A549 (cell line): ENCODE results near the gene RIOX2. TPM values are rescaled to one million over a fixed set of nuclear protein-coding genes. Genes with fewer than 3 reads are reported as not detected.

ENCODE experiments used
- ATAC-seq, 2 experiments: fragments of 200-7000 bp in 1 of 2; fragments of >200 bp in 1 of 2; cut with Nextera tagmentation in 1 of 2; cut with Tn5 transposase in 1 of 2; 3 replicates each; pipeline versions ENCODE4 v1.8.0 to v1.9.1; 2018 to 2020; ENCODE audit warnings: mild to moderate bottlenecking in 1 of 2, moderate library complexity in 1 of 2
- CTCF ChIA-PET: fragments of 300-600 bp; sonication (Branson Sonifier 250); formaldehyde crosslinking; extraction: SDS; loops from one replicate; lab custom pipeline; 2021; ENCODE audit warnings: antibody characterized with exemption, inconsistent platforms; lab: Yijun Ruan, JAX
- POLR2A ChIA-PET: fragments of 350-600 bp; formaldehyde crosslinking; extraction: SDS; loops from one replicate; lab custom pipeline; 2021; ENCODE audit warnings: antibody characterized with exemption, inconsistent platforms; lab: Yijun Ruan, JAX
- DNase-seq, 2 experiments: peaks; one replicate each; pipeline versions ENCODE4 v3.0.0 to v3.0.0-alpha.2; 2011 to 2016; ENCODE audit warnings: low read depth in 1 of 2, low spot score in 1 of 2
- FAIRE-seq: peaks from 2 replicates; lab custom pipeline; 2011; peaks lifted over from hg19 to GRCh38; lab: Jason Lieb, UNC
- H3K27ac ChIP-seq, 2 experiments: fragments of >200 bp; sonication (Bioruptor Twin); formaldehyde crosslinking; 3 replicates each; pipeline ENCODE4 v1.5.1; 2016 to 2017
- H3K4me1 ChIP-seq: fragments of >200 bp; sonication (Bioruptor Twin); formaldehyde crosslinking; 3 replicates; pipeline ENCODE4 v1.6.1; 2016
- H3K4me2 ChIP-seq: fragments of >200 bp; sonication (Bioruptor Twin); formaldehyde crosslinking; 3 replicates; pipeline ENCODE4 v1.6.1; 2016
- H3K4me3 ChIP-seq: fragments of >200 bp; sonication (Bioruptor Twin); formaldehyde crosslinking; 3 replicates; pipeline ENCODE4 v1.5.1; 2016
- H3K9me3 ChIP-seq: fragments of >200 bp; sonication (Bioruptor Twin); formaldehyde crosslinking; 3 replicates; pipeline ENCODE4 v1.6.1; 2016
- CEBPB ChIP-seq, 2 experiments: fragments of >200 bp in 1 of 2; sonication (Bioruptor Twin) in 1 of 2; formaldehyde crosslinking in 1 of 2; IDR thresholded peaks; 2 replicates each; pipeline ENCODE4 v1.6.1; 2012 to 2016
- CTCF ChIP-seq: fragments of >200 bp; sonication (Bioruptor Twin); formaldehyde crosslinking; IDR thresholded peaks from 3 replicates; pipeline ENCODE4 v1.5.1; 2016
- EHMT2 ChIP-seq: fragments of 200-600 bp; sonication (generic); IDR thresholded peaks from 2 replicates; pipeline ENCODE4 v1.6.1; 2016; ENCODE audit warnings: antibody characterized with exemption, low read depth, mild to moderate bottlenecking, moderate library complexity
- ELK1 ChIP-seq: fragments of 150-350 bp; IDR thresholded peaks from 2 replicates; pipeline ENCODE4 v1.6.1; 2014; ENCODE audit warnings: low read depth, mild to moderate bottlenecking, low read length
- GATA3 ChIP-seq: IDR thresholded peaks from 2 replicates; pipeline ENCODE4 v1.6.1; 2012; ENCODE audit warnings: borderline replicate concordance
- HEYL ChIP-seq: fragments of 250-450 bp; sonication (Bioruptor Pico); IDR thresholded peaks from 2 replicates; pipeline ENCODE4 v1.8.0; 2021; ENCODE audit warnings: mild to moderate bottlenecking, moderate library complexity
- HOXA7 ChIP-seq: fragments of 250-450 bp; sonication (Bioruptor Pico); IDR thresholded peaks from 2 replicates; pipeline ENCODE4 v1.5.0; 2020; ENCODE audit warnings: mild to moderate bottlenecking, moderate library complexity
- HOXB5 ChIP-seq: fragments of 250-450 bp; sonication (Bioruptor Pico); IDR thresholded peaks from 2 replicates; pipeline ENCODE4 v1.5.0; 2020; ENCODE audit warnings: mild to moderate bottlenecking, moderate library complexity
- JUN ChIP-seq, 2 experiments: fragments of >200 bp; sonication (Bioruptor Twin); formaldehyde crosslinking; IDR thresholded peaks; 2 replicates in 1 of 2; 3 replicates in 1 of 2; pipeline ENCODE4 v1.6.1; 2016 to 2017
- MAFK ChIP-seq: fragments of 450-650 bp; IDR thresholded peaks from 2 replicates; pipeline ENCODE4 v1.6.1; 2014; ENCODE audit not compliant: partially characterized antibody
- MAZ ChIP-seq: fragments of 150-350 bp; IDR thresholded peaks from 2 replicates; pipeline ENCODE4 v1.6.1; 2014; ENCODE audit warnings: antibody characterized with exemption, low read depth, low read length, borderline replicate concordance
- NFE2L2 ChIP-seq: fragments of 150-350 bp; conservative IDR thresholded peaks from 2 replicates; pipeline ENCODE4 v1.6.1; 2014; ENCODE audit warnings: low read length
- RCOR1 ChIP-seq: fragments of 150-350 bp; IDR thresholded peaks from 2 replicates; pipeline ENCODE4 v1.6.1; 2014; ENCODE audit warnings: antibody characterized with exemption, low read length, low read depth
- RNF2 ChIP-seq: fragments of 200-600 bp; sonication (generic); IDR thresholded peaks from 2 replicates; pipeline ENCODE4 v1.6.1; 2016; ENCODE audit warnings: low read depth, mild to moderate bottlenecking, antibody characterized with exemption, moderate library complexity, borderline replicate concordance
- SMC3 ChIP-seq: fragments of >200 bp; sonication (Bioruptor Twin); formaldehyde crosslinking; IDR thresholded peaks from 3 replicates; pipeline ENCODE4 v1.6.1; 2018; ENCODE audit warnings: inconsistent platforms
- TFCP2L1 ChIP-seq: fragments of 250-450 bp; sonication (Bioruptor Pico); IDR thresholded peaks from 2 replicates; pipeline ENCODE4 v1.5.0; 2021; ENCODE audit warnings: mild to moderate bottlenecking
- WGBS: methylation state at CpG from one replicate; pipeline ENCODE4 v1.1.6; 2017; ENCODE audit errors: missing lambda C conversion rate; 5-methylcytosine and 5-hydroxymethylcytosine counted together
- polyA plus RNA-seq, 4 experiments: library from polyadenylated mRNA; depleted of rRNA in 3 of 4; stranded (reverse); fragments of >200 nt; fragmentation: RNase III in 1 of 4; extraction: RNeasy Plus Mini Kit Qiagen cat#74134 plus additional on column Dnase treatment in 1 of 4; gene quantifications; 2 replicates in 3 of 4; 3 replicates in 1 of 4; pipeline ENCODE4 v1.2.3, GENCODE V29; 2011 to 2017
- TF ChIP-seq, protein P1 (sequence below): fragments of 250-450 bp; sonication (Bioruptor Pico); IDR thresholded peaks from 2 replicates; pipeline ENCODE4 v1.5.0; 2020; ENCODE audit warnings: low read depth, mild to moderate bottlenecking, moderate library complexity
- TF ChIP-seq, protein P2 (sequence below): fragments of >200 bp; sonication (Bioruptor Twin); formaldehyde crosslinking; IDR thresholded peaks from 2 replicates; pipeline ENCODE4 v1.6.1; 2016
- TF ChIP-seq, protein P3 (sequence below): IDR thresholded peaks from 2 replicates; pipeline ENCODE4 v1.6.1; 2012; ENCODE audit warnings: low read depth, borderline replicate concordance
- TF ChIP-seq, protein P4 (sequence below): fragments of 200-600 bp; sonication (generic); IDR thresholded peaks from 2 replicates; pipeline ENCODE4 v1.6.1; 2016; ENCODE audit warnings: antibody characterized with exemption, mild to moderate bottlenecking, moderate library complexity

Gene RIOX2
- polyA plus RNA-seq, 2 of the 4 experiments (the other 2 are of a cell fraction), result 34.1 to 49.6 TPM

- TF ChIP-seq, protein P1, sequence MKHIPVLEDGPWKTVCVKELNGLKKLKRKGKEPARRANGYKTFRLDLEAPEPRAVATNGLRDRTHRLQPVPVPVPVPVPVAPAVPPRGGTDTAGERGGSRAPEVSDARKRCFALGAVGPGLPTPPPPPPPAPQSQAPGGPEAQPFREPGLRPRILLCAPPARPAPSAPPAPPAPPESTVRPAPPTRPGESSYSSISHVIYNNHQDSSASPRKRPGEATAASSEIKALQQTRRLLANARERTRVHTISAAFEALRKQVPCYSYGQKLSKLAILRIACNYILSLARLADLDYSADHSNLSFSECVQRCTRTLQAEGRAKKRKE (CRISPR knock-in tag), result no peak
Observed at GRCh38 chr3:97979610-97980009, 7.4 kb upstream of the RIOX2 start (continued).

DNA sequence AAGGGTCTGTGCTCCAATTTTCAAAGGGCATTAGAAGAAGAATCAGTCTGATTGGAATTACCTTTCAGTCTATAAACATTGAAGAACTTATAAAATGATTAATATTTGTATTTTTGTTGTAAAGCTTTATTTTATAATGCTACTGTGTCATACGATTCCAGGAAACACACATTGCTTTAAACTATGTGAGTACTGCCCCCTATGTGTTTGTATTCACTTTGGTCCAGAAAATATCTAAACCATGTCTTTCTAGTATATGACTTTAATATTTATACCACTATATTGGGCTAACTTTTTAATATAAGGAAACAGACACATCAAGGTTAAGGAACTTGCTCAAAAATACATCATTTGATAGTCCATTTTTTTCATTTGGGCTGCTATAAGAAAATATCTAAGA is 3.2 kb upstream of the RIOX2 start:
- WGBS, result 76% methylated on average over 1 of the region's 1 CpG
- CTCF ChIA-PET, result interaction anchor here (1.0 to 1.6 kb wide), 2 partner anchors 10 kb away, joined by 3 read pairs; no protein-coding TSS in a partner anchor
- FAIRE-seq (no peak), DNase-seq (no peak), ATAC-seq (no peak)
- TF ChIP-seq HOXB5 (CRISPR knock-in tag), result no peak
- no peak for TF ChIP-seq RNF2
- TF ChIP-seq HOXA7, result no peak
- no peak for TF ChIP-seq RCOR1
- no peak for TF ChIP-seq JUN (IDR thresholded peaks at IDR 0.05)
- TF ChIP-seq, protein P2, sequence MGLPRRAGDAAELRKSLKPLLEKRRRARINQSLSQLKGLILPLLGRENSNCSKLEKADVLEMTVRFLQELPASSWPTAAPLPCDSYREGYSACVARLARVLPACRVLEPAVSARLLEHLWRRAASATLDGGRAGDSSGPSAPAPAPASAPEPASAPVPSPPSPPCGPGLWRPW, result no peak
- no peak for TF ChIP-seq MAFK
- TF ChIP-seq NFE2L2, result no peak
- TF ChIP-seq ELK1, result no peak
- TF ChIP-seq, protein P3, sequence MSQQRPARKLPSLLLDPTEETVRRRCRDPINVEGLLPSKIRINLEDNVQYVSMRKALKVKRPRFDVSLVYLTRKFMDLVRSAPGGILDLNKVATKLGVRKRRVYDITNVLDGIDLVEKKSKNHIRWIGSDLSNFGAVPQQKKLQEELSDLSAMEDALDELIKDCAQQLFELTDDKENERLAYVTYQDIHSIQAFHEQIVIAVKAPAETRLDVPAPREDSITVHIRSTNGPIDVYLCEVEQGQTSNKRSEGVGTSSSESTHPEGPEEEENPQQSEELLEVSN, result no peak
- no peak for TF ChIP-seq EHMT2
- TF ChIP-seq CEBPB (IDR thresholded peaks at IDR 0.05), result no peak
- no peak for TF ChIP-seq HEYL
- TF ChIP-seq GATA3, result no peak
- no peak for TF ChIP-seq SMC3
- no peak for TF ChIP-seq TFCP2L1 (CRISPR knock-in tag)
- TF ChIP-seq CTCF, result no peak
- no peak for TF ChIP-seq MAZ
- TF ChIP-seq, protein P4, sequence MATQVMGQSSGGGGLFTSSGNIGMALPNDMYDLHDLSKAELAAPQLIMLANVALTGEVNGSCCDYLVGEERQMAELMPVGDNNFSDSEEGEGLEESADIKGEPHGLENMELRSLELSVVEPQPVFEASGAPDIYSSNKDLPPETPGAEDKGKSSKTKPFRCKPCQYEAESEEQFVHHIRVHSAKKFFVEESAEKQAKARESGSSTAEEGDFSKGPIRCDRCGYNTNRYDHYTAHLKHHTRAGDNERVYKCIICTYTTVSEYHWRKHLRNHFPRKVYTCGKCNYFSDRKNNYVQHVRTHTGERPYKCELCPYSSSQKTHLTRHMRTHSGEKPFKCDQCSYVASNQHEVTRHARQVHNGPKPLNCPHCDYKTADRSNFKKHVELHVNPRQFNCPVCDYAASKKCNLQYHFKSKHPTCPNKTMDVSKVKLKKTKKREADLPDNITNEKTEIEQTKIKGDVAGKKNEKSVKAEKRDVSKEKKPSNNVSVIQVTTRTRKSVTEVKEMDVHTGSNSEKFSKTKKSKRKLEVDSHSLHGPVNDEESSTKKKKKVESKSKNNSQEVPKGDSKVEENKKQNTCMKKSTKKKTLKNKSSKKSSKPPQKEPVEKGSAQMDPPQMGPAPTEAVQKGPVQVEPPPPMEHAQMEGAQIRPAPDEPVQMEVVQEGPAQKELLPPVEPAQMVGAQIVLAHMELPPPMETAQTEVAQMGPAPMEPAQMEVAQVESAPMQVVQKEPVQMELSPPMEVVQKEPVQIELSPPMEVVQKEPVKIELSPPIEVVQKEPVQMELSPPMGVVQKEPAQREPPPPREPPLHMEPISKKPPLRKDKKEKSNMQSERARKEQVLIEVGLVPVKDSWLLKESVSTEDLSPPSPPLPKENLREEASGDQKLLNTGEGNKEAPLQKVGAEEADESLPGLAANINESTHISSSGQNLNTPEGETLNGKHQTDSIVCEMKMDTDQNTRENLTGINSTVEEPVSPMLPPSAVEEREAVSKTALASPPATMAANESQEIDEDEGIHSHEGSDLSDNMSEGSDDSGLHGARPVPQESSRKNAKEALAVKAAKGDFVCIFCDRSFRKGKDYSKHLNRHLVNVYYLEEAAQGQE, result no peak
- Histone ChIP-seq H3K9me3 (no peaks in the 10 kb centered on the region), H3K4me3 (no peak overlapping the region), H3K4me2 (no peak overlapping the region), H3K27ac (no peak overlapping the region), H3K4me1 (peaks cover 11% of the 10 kb centered on the region; the same call in 2 of the 3 replicates)
- POLR2A ChIA-PET, result no interaction called here
